Endothelial cell of umbilical vein (primary cell): ENCODE data around the gene ALAS2. TPM values are rescaled to one million over a fixed set of nuclear protein-coding genes. Genes with fewer than 3 reads are reported as not detected.

ENCODE experiments used
- BruUV-seq: library from RNA; stranded (reverse); fragments of 400-500 nt; replicated peaks from 2 replicates; lab custom pipeline; 2021; lab: Mats Ljungman, UMichigan
- CTCF ChIA-PET: fragments of 300-600, 350-600 bp; sonication (Branson Sonifier 250); formaldehyde crosslinking; loops from one replicate; lab custom pipeline; 2021; ENCODE audit warnings: antibody characterized with exemption, inconsistent platforms; lab: Charles Lee
- POLR2A ChIA-PET: fragments of 300-600, 350-600 bp; sonication (Branson Sonifier 250); formaldehyde crosslinking; loops from one replicate; lab custom pipeline; 2021; ENCODE audit warnings: antibody characterized with exemption, inconsistent platforms; lab: Charles Lee
- DNase-seq: peaks from one replicate; pipeline ENCODE4 v3.0.0-alpha.2; 2011; ENCODE audit warnings: low read depth, low spot score
- FAIRE-seq: peaks from 2 replicates; lab custom pipeline; 2011; peaks lifted over from hg19 to GRCh38; lab: Jason Lieb, UNC
- H2AFZ ChIP-seq: 2 replicates; pipeline ENCODE4 v1.6.0; 2012; ENCODE audit warnings: low read depth, low read length, control low read depth, inconsistent platforms
- H3K27ac ChIP-seq: 2 replicates; pipeline ENCODE4 v1.5.1; 2011; ENCODE audit warnings: low read depth, mild to moderate bottlenecking, control low read depth, low read length, moderate library complexity; ENCODE audit not compliant: insufficient read depth
- H3K27me3 ChIP-seq, 2 experiments: 2 replicates each; pipeline versions ENCODE4 v1.6.0 to v1.6.1; 2011; ENCODE audit warnings: low read length in 2 of 2, mixed read lengths in 1 of 2; ENCODE audit not compliant: control insufficient read depth in 2 of 2, insufficient read depth in 2 of 2
- H3K36me3 ChIP-seq, 2 experiments: 2 replicates in 1 of 2; 3 replicates in 1 of 2; pipeline ENCODE4 v1.5.1; 2011; ENCODE audit warnings: low read length in 2 of 2, mild to moderate bottlenecking in 1 of 2, moderate library complexity in 1 of 2; ENCODE audit not compliant: control insufficient read depth in 2 of 2, insufficient read depth in 2 of 2; ENCODE audit errors: extremely low read depth in 1 of 2
- H3K4me1 ChIP-seq: 3 replicates; pipeline ENCODE4 v1.5.1; 2011; ENCODE audit warnings: mild to moderate bottlenecking, low read length; ENCODE audit not compliant: control insufficient read depth, insufficient read depth; ENCODE audit errors: extremely low read depth
- H3K4me2 ChIP-seq: 2 replicates; pipeline ENCODE4 v1.6.1; 2011; ENCODE audit warnings: low read length, control low read depth, mixed read lengths; ENCODE audit not compliant: insufficient read depth
- H3K4me3 ChIP-seq, 3 experiments: fragments of 200-600 bp in 1 of 3; sonication (generic), shearing (Covaris generic) in 1 of 3; replicated peaks in 1 of 3; 2 replicates each; pipeline ENCODE4 v1.5.1; 2011 to 2016; ENCODE audit warnings: control low read depth in 3 of 3, low read length in 3 of 3, mild to moderate bottlenecking in 2 of 3, inconsistent platforms in 1 of 3, low read depth in 1 of 3, moderate library complexity in 1 of 3; ENCODE audit not compliant: insufficient read depth in 1 of 3
- H3K79me2 ChIP-seq: 2 replicates; pipeline ENCODE4 v1.6.0; 2012; ENCODE audit warnings: low read length, inconsistent platforms; ENCODE audit not compliant: control insufficient read depth, insufficient read depth
- H3K9ac ChIP-seq: replicated peaks from 2 replicates; pipeline ENCODE3; 2011; ENCODE audit warnings: low read length, control low read depth; ENCODE audit not compliant: insufficient read depth; ENCODE audit errors: extremely low read depth
- H3K9me1 ChIP-seq: replicated peaks from 3 replicates; pipeline ENCODE4 v1.6.0; 2011; ENCODE audit warnings: mild to moderate bottlenecking, low read length; ENCODE audit not compliant: control insufficient read depth, insufficient read depth; ENCODE audit errors: extremely low read depth
- H3K9me3 ChIP-seq: replicated peaks from 2 replicates; pipeline ENCODE4 v1.5.1; 2012; ENCODE audit warnings: low read length, inconsistent platforms; ENCODE audit not compliant: control insufficient read depth, insufficient read depth
- H4K20me1 ChIP-seq: replicated peaks from 2 replicates; pipeline ENCODE3; 2011; ENCODE audit warnings: mild to moderate bottlenecking, low read length; ENCODE audit not compliant: control insufficient read depth, insufficient read depth; ENCODE audit errors: extremely low read depth
- CTCF ChIP-seq, 2 donors: IDR thresholded peaks; 1 replicate in 1 of 2; 2 replicates in 1 of 2; pipeline ENCODE4 v1.5.1; 2011; ENCODE audit warnings: low read length in 2 of 2, mild to moderate bottlenecking in 2 of 2, moderate library complexity in 2 of 2, control low read depth in 1 of 2, inconsistent platforms in 1 of 2, low read depth in 1 of 2; ENCODE audit not compliant: insufficient read depth in 1 of 2; ENCODE audit errors: extremely low read depth in 1 of 2
- EZH2 ChIP-seq: IDR thresholded peaks from 2 replicates; pipeline ENCODE4 v1.6.1; 2012; ENCODE audit warnings: borderline replicate concordance, low read depth, mild to moderate bottlenecking, moderate library complexity, low read length, inconsistent platforms; ENCODE audit not compliant: severe bottlenecking
- FOS ChIP-seq: IDR thresholded peaks from 2 replicates; pipeline ENCODE4 v1.6.1; 2011; ENCODE audit warnings: mild to moderate bottlenecking, low read length, moderate library complexity, borderline replicate concordance; ENCODE audit not compliant: insufficient read depth
- JUN ChIP-seq: IDR thresholded peaks from 2 replicates; pipeline ENCODE4 v1.6.1; 2011; ENCODE audit warnings: borderline replicate concordance, low read depth; ENCODE audit not compliant: insufficient read length, insufficient read depth
- MAX ChIP-seq: IDR thresholded peaks from 2 replicates; pipeline ENCODE4 v1.6.1; 2011; ENCODE audit not compliant: insufficient read depth, insufficient read length
- MYC ChIP-seq: IDR thresholded peaks from one replicate; pipeline ENCODE4 v1.6.1; 2011; ENCODE audit warnings: mild to moderate bottlenecking, low read depth, low read length
- POLR2A ChIP-seq: IDR thresholded peaks from 2 replicates; pipeline ENCODE4 v1.6.1; 2012; ENCODE audit warnings: low read depth, mild to moderate bottlenecking, control low read depth, low read length
- POLR2AphosphoS5 ChIP-seq: IDR thresholded peaks from 2 replicates; pipeline ENCODE4 v1.6.1; 2012; ENCODE audit warnings: low read depth, mild to moderate bottlenecking, control low read depth, low read length, moderate library complexity; ENCODE audit not compliant: insufficient read depth
- dilution Hi-C: fragments of 300-500 bp; cut with MboI; formaldehyde crosslinking; loops from one replicate; pipeline ENCODE4 v1.15.0; 2019; ENCODE audit warnings: low sequenced_read_pairs; ENCODE audit not compliant: extremely low pct_ligation_motif_present
- intact Hi-C: fragments of 100-400 bp; cut with micrococcal nuclease; formaldehyde crosslinking; loops from one replicate; pipeline ENCODE4 v1.10.0; 2022
- polyA plus RNA-seq, 4 experiments: library from polyadenylated mRNA; depleted of rRNA in 3 of 4; stranded (reverse) in 3 of 4; unstranded in 1 of 4; fragments of >200 nt; gene quantifications; 2 replicates each; pipeline versions ENCODE4 v1.2.1 to v1.2.3, GENCODE V29; 2011 to 2012; ENCODE audit warnings: missing spikeins in 1 of 4
- total RNA-seq: library from RNA; stranded (reverse); gene quantifications from 2 replicates; pipeline ENCODE4 v1.2.3, GENCODE V29; 2021

The ALAS2 gene
- total and polyA plus RNA-seq, 2 donors (not counting 3 experiments of a cell fraction or from before 2014, with no cell fraction given), result not detected

- CTCF ChIA-PET, result no interaction called here
- no peak for FAIRE-seq
- no peaks in the 10 kb centered on the region for H3K27me3 ChIP-seq
Measured at GRCh38 chrX:55014897-55015299, 15.9 kb downstream of the ALAS2 start.

GRCh38 chrX:55011294-55011693 is 19.5 kb downstream of the ALAS2 start:
- no peak overlapping the region for H2AFZ ChIP-seq
- no peak overlapping the region for H3K4me2 ChIP-seq
- H3K9me1 ChIP-seq, result no peaks in the 10 kb centered on the region
- intact Hi-C loops, result no loop called here
- no peaks in the 10 kb centered on the region for H3K79me2 ChIP-seq
- H3K4me1 ChIP-seq, result peaks cover 18% of the 10 kb centered on the region
- no peak overlapping the region for H3K9ac ChIP-seq
- FAIRE-seq, result peak; percentile 77
- dilution Hi-C loops, result no loop called here
- H3K27me3 ChIP-seq, result no peaks in the 10 kb centered on the region
- TF ChIP-seq CTCF (IDR thresholded peaks at IDR 0.05; ENCODE audit: extremely low read depth in 1 of 2, insufficient read depth in 1 of 2, low read depth in 1 of 2, low read length in 2 of 2), result peak in 1 of 2 donors; percentile 23
- no peak for TF ChIP-seq JUN
- no TSS peak for BruUV-seq
- no peaks in the 10 kb centered on the region for H3K9me3 ChIP-seq
- no peak for DNase-seq
- H3K4me3 ChIP-seq, result no peak overlapping the region
- no peak overlapping the region for H3K27ac ChIP-seq
- POLR2A ChIA-PET, result no interaction called here
- H3K36me3 ChIP-seq, result peaks cover 0 to 6% of the 10 kb centered on the region in 2 experiments
- no peaks in the 10 kb centered on the region for H4K20me1 ChIP-seq
- CTCF ChIA-PET, result interaction anchor here (0.9 to 3.5 kb wide), 2 partner anchors 11 to 120 kb away, joined by 4 to 11 read pairs; partner anchors contain the start of gene APEX2

More at GRCh38 chrX:55014897-55015299, 15.9 kb downstream of the ALAS2 start:
- H2AFZ ChIP-seq, result no peak overlapping the region
- no peaks in the 10 kb centered on the region for H3K9me1 ChIP-seq
- TF ChIP-seq EZH2 (no peak), JUN (no peak), MYC (no peak), MAX (no peak), POLR2AphosphoS5 (no peak), POLR2A (no peak), FOS (no peak)
- POLR2A ChIA-PET, result no interaction called here
- intact Hi-C loops, result no loop called here
- H3K27ac ChIP-seq, result no peak overlapping the region
- H3K4me2 ChIP-seq, result no peak overlapping the region
- no peaks in the 10 kb centered on the region for H3K79me2 ChIP-seq
- H4K20me1 ChIP-seq, result no peaks in the 10 kb centered on the region
- H3K9ac ChIP-seq, result no peak overlapping the region
- BruUV-seq, result no TSS peak
- no peaks in the 10 kb centered on the region for H3K36me3 ChIP-seq
- H3K4me1 ChIP-seq, result no peaks in the 10 kb centered on the region
- dilution Hi-C loops, result no loop called here
- no peak for DNase-seq
- H3K9me3 ChIP-seq, result no peaks in the 10 kb centered on the region
- H3K4me3 ChIP-seq, result no peak overlapping the region
